A549 treated with Hydrocortisone at 1 μM for 4 hours (cell line): ENCODE data around the gene EPN2. TPM values are rescaled to one million over a fixed set of nuclear protein-coding genes. Genes with fewer than 3 reads are reported as not detected.

Source experiments
- total RNA-seq: library from RNA; stranded (reverse); fragments of 200-300 nt; extraction: Qiagen RNA extraction; gene quantifications from 5 replicates; pipeline ENCODE4 v1.2.3, GENCODE V29; 2022

The EPN2 gene
- 47.6 to 68.2 TPM (median 58.2 TPM) in 5 replicates for total RNA-seq

GRCh38 chr17:19237139-19237388 lies at the start of gene EPN2:
EPN2 (plus strand) TSS chr17:19237366; CDS start chr17:19283120, 45,754 bp downstream.

GRCh38 chr17:19362277-19363113 lies 125.3 kb downstream of the EPN2 start, which contains the start of gene B9D1:
B9D1 (minus strand) TSS chr17:19362723; CDS start chr17:19362569, 154 bp downstream.

GRCh38 chr17:19378416-19379360 lies 141.5 kb downstream of the EPN2 start, which contains the start of gene MAPK7:
MAPK7 (plus strand) TSS chr17:19378498; CDS start chr17:19378901, 403 bp downstream.

Other genes starting within 250 kb of the EPN2 start
- gene FAM83G, start 232.6 kb upstream of the EPN2 start, total RNA-seq, result 33.1 to 37.5 TPM (median 35.0 TPM) in 5 replicates
- gene GRAP, start 190.4 kb upstream of the EPN2 start, total RNA-seq, result 0.24 to 0.41 TPM (median 0.38 TPM) in 5 replicates
- 0.12 to 0.22 TPM in 2 of 5 replicates, not detected in the others for gene GRAPL, start 109.8 kb upstream of the EPN2 start, total RNA-seq
- gene B9D1, start 125.4 kb downstream of the EPN2 start, total RNA-seq, result 43.7 to 50.7 TPM (median 46.2 TPM) in 5 replicates
- gene MAPK7, start 141.1 kb downstream of the EPN2 start, total RNA-seq, result 22.4 to 30.6 TPM (median 26.2 TPM) in 5 replicates
- 0.10 to 0.14 TPM (median 0.10 TPM) in 3 of 5 replicates, not detected in the others for gene MFAP4, start 149.8 kb downstream of the EPN2 start, total RNA-seq
- gene RNF112, start 173.9 kb downstream of the EPN2 start, total RNA-seq, result 0.48 to 0.71 TPM (median 0.62 TPM) in 5 replicates